Prostate gland (tissue), 2 donors: ENCODE measurements around the gene TMPRSS6.

Source experiments
- CTCF ChIP-seq, 4 experiments: fragments of 200-600 bp in 2 of 4; fragments of 450-650 bp in 2 of 4; sonication (generic) in 2 of 4; IDR thresholded peaks; 1 replicate in 3 of 4; 2 replicates in 1 of 4; pipeline ENCODE4 v1.5.1; 2016 to 2019; ENCODE audit warnings: antibody characterized with exemption in 4 of 4, mild to moderate bottlenecking in 2 of 4, moderate library complexity in 2 of 4
- POLR2A ChIP-seq: fragments of 450-650 bp; IDR thresholded peaks from one replicate; pipeline ENCODE4 v1.6.1; 2016; ENCODE audit warnings: antibody characterized with exemption, mild to moderate bottlenecking

GRCh38 chr22:37044634-37045625 is 64.6 kb downstream of the TMPRSS6 start:
- TF ChIP-seq POLR2A, result no peak
- TF ChIP-seq CTCF (IDR thresholded peaks at IDR 0.05), result no peak
